Astrocyte of the spinal cord (primary cell): ENCODE results near the gene RRBP1.
"Not testable (repeated sequence)": the region's sequence is repeated elsewhere in the genome, so short reads cannot be mapped to it uniquely, and the experiment has no call there.

ENCODE experiments used
- DNase-seq: peaks from one replicate; pipeline ENCODE4 v3.0.0; 2011; ENCODE audit warnings: low read depth, low spot score
- H3K4me3 ChIP-seq: 2 replicates; pipeline ENCODE4 v1.5.1; 2011; ENCODE audit warnings: low read depth, mild to moderate bottlenecking, low read length, moderate library complexity
- CTCF ChIP-seq: IDR thresholded peaks from 2 replicates; pipeline ENCODE4 v1.5.1; 2012; ENCODE audit warnings: low read depth, mild to moderate bottlenecking, low read length, inconsistent platforms
- in situ Hi-C: cut with HindIII; loops from 2 replicates; pipeline ENCODE4 v1.10.0; 2017; ENCODE audit warnings: low sequenced_read_pairs

Gene RRBP1

GRCh38 chr20:17710379-17711266, 28.6 kb upstream of the RRBP1 start:
- in situ Hi-C loops = no loop called here
- TF ChIP-seq CTCF = no peak
- no peak overlapping the region for H3K4me3 ChIP-seq
- DNase-seq = peak; percentile 20

- in situ Hi-C loops = no loop called here
- DNase-seq = no peak
- TF ChIP-seq CTCF = no peak
- H3K4me3 ChIP-seq = no peak overlapping the region
Observed at GRCh38 chr20:17709361-17710293, 27.6 kb upstream of the RRBP1 start.

- no peak overlapping the region for H3K4me3 ChIP-seq
Observed at GRCh38 chr20:17708675-17709360, 26.8 kb upstream of the RRBP1 start.

GRCh38 chr20:17707951-17708350, 25.9 kb upstream of the RRBP1 start:
- H3K4me3 ChIP-seq, DNase-seq, in situ Hi-C loops: not testable (repeated sequence)

More at GRCh38 chr20:17708675-17709360, 26.8 kb upstream of the RRBP1 start:
- TF ChIP-seq CTCF = no peak
- DNase-seq = no peak
- in situ Hi-C loops = no loop called here

GRCh38 chr20:17706632-17707031, 24.6 kb upstream of the RRBP1 start:
- DNase-seq = no peak
- no peak for TF ChIP-seq CTCF
- in situ Hi-C loops = no loop called here
- H3K4me3 ChIP-seq = no peak overlapping the region

GRCh38 chr20:17705916-17706315, 23.9 kb upstream of the RRBP1 start:
- H3K4me3 ChIP-seq = no peak overlapping the region
- no peak for TF ChIP-seq CTCF
- no peak for DNase-seq
- in situ Hi-C loops = no loop called here
